ENCODE results near the gene MRPS12.

MRPS12 gene

GRCh38 chr19:38917921-38918491 lies 12.7 kb upstream of the MRPS12 start:
- H3F3A ChIP-seq (ENCODE audit: insufficient read depth), result no peaks in the 10 kb centered on the region
- no peak for TF ChIP-seq EZH2phosphoT487 (conservative IDR thresholded peaks at IDR 0.05; ENCODE audit: low read length)
- no peak for TF ChIP-seq CTCF (IDR thresholded peaks at IDR 0.05; ENCODE audit: insufficient read depth, low read length, poor library complexity, severe bottlenecking)
- H3K79me2 ChIP-seq (ENCODE audit: insufficient read depth, low read length), result no peaks in the 10 kb centered on the region
- no peak overlapping the region for H3K27ac ChIP-seq (ENCODE audit: low read depth, low read length)
- H3K4me2 ChIP-seq (ENCODE audit: low read depth, low read length, poor library complexity, severe bottlenecking), result no peak overlapping the region
- H3K4me3 ChIP-seq (ENCODE audit: insufficient read depth, low read length, poor library complexity, severe bottlenecking), result no peak overlapping the region
- no peaks in the 10 kb centered on the region for H4K20me1 ChIP-seq (ENCODE audit: low read depth, low read length)
- H3K9me2 ChIP-seq (replicated peaks; ENCODE audit: insufficient read depth, low read length), result no peaks in the 10 kb centered on the region
- no peak overlapping the region for H2AFZ ChIP-seq (ENCODE audit: low read depth, low read length, severe bottlenecking)
- H3K36me3 ChIP-seq (ENCODE audit: low read length), result no peaks in the 10 kb centered on the region
- no peak overlapping the region for H3K9ac ChIP-seq (ENCODE audit: low read length)
- H3K9me3 ChIP-seq (ENCODE audit: insufficient read depth, low read length), result no peaks in the 10 kb centered on the region
- H3K27me3 ChIP-seq (ENCODE audit: low read length), result no peaks in the 10 kb centered on the region

- Histone ChIP-seq H3K36me3 (ENCODE audit: low read length) (no peaks in the 10 kb centered on the region), H3K79me2 (ENCODE audit: insufficient read depth, low read length) (no peaks in the 10 kb centered on the region), H3K27me3 (ENCODE audit: low read length) (no peaks in the 10 kb centered on the region), H2AFZ (ENCODE audit: low read depth, low read length, severe bottlenecking) (no peak overlapping the region), H3K4me2 (ENCODE audit: low read depth, low read length, poor library complexity, severe bottlenecking) (no peak overlapping the region), H3K9me3 (ENCODE audit: insufficient read depth, low read length) (no peaks in the 10 kb centered on the region), H3F3A (ENCODE audit: insufficient read depth) (no peaks in the 10 kb centered on the region), H3K4me3 (ENCODE audit: insufficient read depth, low read length, poor library complexity, severe bottlenecking) (no peak overlapping the region), H3K9ac (ENCODE audit: low read length) (no peak overlapping the region), H3K9me2 (replicated peaks; ENCODE audit: insufficient read depth, low read length) (no peaks in the 10 kb centered on the region), H4K20me1 (ENCODE audit: low read depth, low read length) (no peaks in the 10 kb centered on the region), H3K27ac (ENCODE audit: low read depth, low read length) (no peak overlapping the region)
- TF ChIP-seq CTCF (IDR thresholded peaks at IDR 0.05; ENCODE audit: insufficient read depth, low read length, poor library complexity, severe bottlenecking) (no peak), EZH2phosphoT487 (conservative IDR thresholded peaks at IDR 0.05; ENCODE audit: low read length) (no peak)
Measured at GRCh38 chr19:38918526-38918925, 12.2 kb upstream of the MRPS12 start.

GRCh38 chr19:38919837-38920601 lies 10.7 kb upstream of the MRPS12 start:
- H3F3A ChIP-seq (ENCODE audit: insufficient read depth), result no peaks in the 10 kb centered on the region
- no peaks in the 10 kb centered on the region for H3K27me3 ChIP-seq (ENCODE audit: low read length)
- H3K36me3 ChIP-seq (ENCODE audit: low read length), result no peaks in the 10 kb centered on the region
- no peak overlapping the region for H2AFZ ChIP-seq (ENCODE audit: low read depth, low read length, severe bottlenecking)
- H3K9me2 ChIP-seq (replicated peaks; ENCODE audit: insufficient read depth, low read length), result no peaks in the 10 kb centered on the region
- H3K4me2 ChIP-seq (ENCODE audit: low read depth, low read length, poor library complexity, severe bottlenecking), result no peak overlapping the region
- H3K9ac ChIP-seq (ENCODE audit: low read length), result no peak overlapping the region
- TF ChIP-seq CTCF (IDR thresholded peaks at IDR 0.05; ENCODE audit: insufficient read depth, low read length, poor library complexity, severe bottlenecking) (no peak), EZH2phosphoT487 (conservative IDR thresholded peaks at IDR 0.05; ENCODE audit: low read length) (no peak)
- no peaks in the 10 kb centered on the region for H3K9me3 ChIP-seq (ENCODE audit: insufficient read depth, low read length)
- no peaks in the 10 kb centered on the region for H3K79me2 ChIP-seq (ENCODE audit: insufficient read depth, low read length)
- no peak overlapping the region for H3K4me3 ChIP-seq (ENCODE audit: insufficient read depth, low read length, poor library complexity, severe bottlenecking)
- no peak overlapping the region for H3K27ac ChIP-seq (ENCODE audit: low read depth, low read length)
- H4K20me1 ChIP-seq (ENCODE audit: low read depth, low read length), result no peaks in the 10 kb centered on the region
